GM23338 (cell line): Measurements from ENCODE around the gene ENTPD6. TPM values are rescaled to one million over a fixed set of nuclear protein-coding genes. Genes with fewer than 3 reads are reported as not detected.

Experiments used
- ATAC-seq: fragments of 200-7000 bp; cut with Tn5 transposase; 3 replicates; pipeline ENCODE4 v1.9.1; 2020
- DNase-seq: peaks from one replicate; pipeline ENCODE4 v3.0.0-alpha.2; 2015; ENCODE audit warnings: low spot score
- H2AFZ ChIP-seq: fragments of 200-600 bp; sonication (generic); 2 replicates; pipeline ENCODE4 v1.8.0; 2016; ENCODE audit warnings: antibody characterized with exemption, mild to moderate bottlenecking, moderate library complexity
- H3F3A ChIP-seq: fragments of 200-600 bp; sonication (generic); replicated peaks from 2 replicates; pipeline ENCODE4 v1.8.0; 2017; ENCODE audit warnings: antibody characterized with exemption, mixed run types, low read depth
- H3K27ac ChIP-seq: fragments of 200-600 bp; sonication (generic); 2 replicates; pipeline ENCODE4 v1.6.1; 2016; ENCODE audit warnings: low read depth
- H3K27me3 ChIP-seq: fragments of 200-600 bp; sonication (generic); 2 replicates; pipeline ENCODE4 v1.8.0; 2016; ENCODE audit warnings: mild to moderate bottlenecking, mixed run types, moderate library complexity; ENCODE audit not compliant: insufficient read depth
- H3K36me3 ChIP-seq: fragments of 200-600 bp; sonication (generic); 2 replicates; pipeline ENCODE4 v1.8.0; 2016; ENCODE audit warnings: mild to moderate bottlenecking; ENCODE audit not compliant: insufficient read depth
- H3K4me1 ChIP-seq: fragments of 200-600 bp; sonication (generic); 2 replicates; pipeline ENCODE4 v1.8.0; 2016; ENCODE audit warnings: mild to moderate bottlenecking, moderate library complexity; ENCODE audit not compliant: insufficient read depth
- H3K4me2 ChIP-seq: fragments of 200-600 bp; sonication (generic); 2 replicates; pipeline ENCODE4 v1.7.1; 2017; ENCODE audit warnings: mixed run types
- H3K4me3 ChIP-seq: fragments of 200-600 bp; sonication (generic); 2 replicates; pipeline ENCODE4 v1.6.1; 2016; ENCODE audit warnings: mixed run types
- H3K79me2 ChIP-seq: fragments of 200-600 bp; sonication (generic); replicated peaks from 2 replicates; pipeline ENCODE4 v1.8.0; 2017; ENCODE audit warnings: mild to moderate bottlenecking; ENCODE audit not compliant: insufficient read depth
- H3K9me2 ChIP-seq: fragments of 200-600 bp; sonication (generic); 2 replicates; pipeline ENCODE4 v1.8.0; 2017; ENCODE audit not compliant: insufficient read depth
- H4K20me1 ChIP-seq: fragments of 200-600 bp; sonication (generic); replicated peaks from 2 replicates; pipeline ENCODE4 v1.8.0; 2017; ENCODE audit warnings: mild to moderate bottlenecking; ENCODE audit not compliant: insufficient read depth
- H3K27ac Mint-ChIP-seq: 2 replicates; pipeline ENCODE4 v1.8.0; 2020; ENCODE audit warnings: inconsistent platforms, mild to moderate bottlenecking, moderate library complexity, mixed read lengths
- H3K27me3 Mint-ChIP-seq: 3 replicates; pipeline ENCODE4 v1.8.0; 2022; ENCODE audit warnings: low read depth, mild to moderate bottlenecking, moderate library complexity, mixed read lengths, inconsistent platforms; ENCODE audit not compliant: insufficient read depth, poor library complexity
- H3K36me3 Mint-ChIP-seq: 3 replicates; pipeline ENCODE4 v1.8.0; 2021; ENCODE audit warnings: low read depth, mild to moderate bottlenecking, inconsistent platforms, moderate library complexity, mixed read lengths
- H3K4me1 Mint-ChIP-seq: 3 replicates; pipeline ENCODE4 v1.8.0; 2020; ENCODE audit warnings: mild to moderate bottlenecking, inconsistent platforms, mixed read lengths
- H3K4me3 Mint-ChIP-seq: 3 replicates; pipeline ENCODE4 v1.8.0; 2021; ENCODE audit warnings: moderate library complexity, mild to moderate bottlenecking, inconsistent platforms, mixed read lengths
- H3K9me3 Mint-ChIP-seq: 3 replicates; pipeline ENCODE4 v1.8.0; 2020; ENCODE audit warnings: moderate library complexity, mild to moderate bottlenecking, inconsistent platforms, mixed read lengths
- CREB1 ChIP-seq: fragments of 250-450 bp; sonication (Bioruptor Pico); IDR thresholded peaks from 2 replicates; pipeline ENCODE4 v1.5.0; 2020; ENCODE audit warnings: low read depth, mild to moderate bottlenecking, moderate library complexity
- EZH2 ChIP-seq: fragments of 200-600 bp; sonication (generic); IDR thresholded peaks from one replicate; pipeline ENCODE4 v1.8.0; 2017; ENCODE audit warnings: antibody characterized with exemption, mild to moderate bottlenecking, low read depth; ENCODE audit not compliant: unreplicated experiment
- EZH2phosphoT487 ChIP-seq: fragments of 200-600 bp; sonication (generic); IDR thresholded peaks from one replicate; pipeline ENCODE4 v1.8.1; 2018; ENCODE audit warnings: antibody characterized with exemption; ENCODE audit not compliant: unreplicated experiment
- JUNB ChIP-seq: IDR thresholded peaks from one replicate; pipeline ENCODE4 v1.6.1; 2016; ENCODE audit warnings: antibody characterized with exemption; ENCODE audit not compliant: unreplicated experiment
- NANOG ChIP-seq: IDR thresholded peaks from 2 replicates; pipeline ENCODE4 v1.6.1; 2016; ENCODE audit warnings: antibody characterized with exemption, borderline replicate concordance
- POLR2AphosphoS5 ChIP-seq: IDR thresholded peaks from 2 replicates; pipeline ENCODE4 v1.6.1; 2016; ENCODE audit warnings: antibody characterized with exemption, low read depth
- STAT1 ChIP-seq: IDR thresholded peaks from one replicate; pipeline ENCODE4 v1.6.1; 2016; ENCODE audit warnings: antibody characterized with exemption; ENCODE audit not compliant: unreplicated experiment
- ZNF114 ChIP-seq: fragments of 250-450 bp; sonication (Bioruptor Pico); IDR thresholded peaks from 2 replicates; pipeline ENCODE4 v1.5.0; 2020; ENCODE audit warnings: mild to moderate bottlenecking, moderate library complexity
- ZNF331 ChIP-seq: fragments of 250-450 bp; sonication (Bioruptor Pico); IDR thresholded peaks from 2 replicates; pipeline ENCODE4 v1.5.0; 2020; ENCODE audit warnings: low read depth, mild to moderate bottlenecking, moderate library complexity
- polyA plus RNA-seq: library from polyadenylated mRNA; unstranded; fragments of >200 nt; fragmentation: Nextera tagmentation; extraction: Ambion mirVana; gene quantifications from 2 replicates; pipeline ENCODE4 v1.2.1, GENCODE V29; 2016
- total RNA-seq: library from RNA; depleted of rRNA; stranded (reverse); fragments of >200 nt; shearing (Covaris generic); gene quantifications from 2 replicates; pipeline ENCODE4 v1.2.3, GENCODE V29; 2014
- TF ChIP-seq, protein P1 (sequence below): IDR thresholded peaks from one replicate; pipeline ENCODE4 v1.6.1; 2018; ENCODE audit warnings: antibody characterized with exemption; ENCODE audit not compliant: unreplicated experiment
- TF ChIP-seq, protein P2 (sequence below): IDR thresholded peaks from 2 replicates; pipeline ENCODE4 v1.6.1; 2016; ENCODE audit warnings: antibody characterized with exemption
- TF ChIP-seq, protein P3 (sequence below): fragments of 250-450 bp; sonication (Bioruptor Pico); IDR thresholded peaks from 2 replicates; pipeline ENCODE4 v1.5.0; 2020; ENCODE audit warnings: mild to moderate bottlenecking, moderate library complexity

The ENTPD6 gene
- total and polyA plus RNA-seq, 2 experiments from 2014 or later = 19.3 to 45.9 TPM

DNA sequence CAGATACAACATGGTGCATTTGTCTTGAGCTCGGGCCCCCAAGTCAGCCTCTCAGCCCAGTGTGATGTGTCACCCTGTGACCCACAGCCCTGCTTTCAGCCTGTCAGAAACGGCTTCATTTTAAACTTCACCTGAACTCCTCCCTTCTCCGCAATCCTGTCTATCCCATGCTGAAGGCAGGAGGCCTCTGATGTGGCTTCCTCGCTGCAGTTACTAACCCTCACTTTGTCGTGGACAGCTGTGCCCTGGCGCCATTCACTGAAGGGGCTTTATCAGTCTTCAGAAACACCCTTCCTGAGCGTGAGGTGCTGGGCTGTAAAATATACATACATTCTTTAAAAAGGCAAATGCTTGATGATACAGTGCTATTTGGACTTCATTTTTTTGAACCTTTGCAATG lies 7.9 kb upstream of the ENTPD6 start (continued):
- TF ChIP-seq, protein P1, sequence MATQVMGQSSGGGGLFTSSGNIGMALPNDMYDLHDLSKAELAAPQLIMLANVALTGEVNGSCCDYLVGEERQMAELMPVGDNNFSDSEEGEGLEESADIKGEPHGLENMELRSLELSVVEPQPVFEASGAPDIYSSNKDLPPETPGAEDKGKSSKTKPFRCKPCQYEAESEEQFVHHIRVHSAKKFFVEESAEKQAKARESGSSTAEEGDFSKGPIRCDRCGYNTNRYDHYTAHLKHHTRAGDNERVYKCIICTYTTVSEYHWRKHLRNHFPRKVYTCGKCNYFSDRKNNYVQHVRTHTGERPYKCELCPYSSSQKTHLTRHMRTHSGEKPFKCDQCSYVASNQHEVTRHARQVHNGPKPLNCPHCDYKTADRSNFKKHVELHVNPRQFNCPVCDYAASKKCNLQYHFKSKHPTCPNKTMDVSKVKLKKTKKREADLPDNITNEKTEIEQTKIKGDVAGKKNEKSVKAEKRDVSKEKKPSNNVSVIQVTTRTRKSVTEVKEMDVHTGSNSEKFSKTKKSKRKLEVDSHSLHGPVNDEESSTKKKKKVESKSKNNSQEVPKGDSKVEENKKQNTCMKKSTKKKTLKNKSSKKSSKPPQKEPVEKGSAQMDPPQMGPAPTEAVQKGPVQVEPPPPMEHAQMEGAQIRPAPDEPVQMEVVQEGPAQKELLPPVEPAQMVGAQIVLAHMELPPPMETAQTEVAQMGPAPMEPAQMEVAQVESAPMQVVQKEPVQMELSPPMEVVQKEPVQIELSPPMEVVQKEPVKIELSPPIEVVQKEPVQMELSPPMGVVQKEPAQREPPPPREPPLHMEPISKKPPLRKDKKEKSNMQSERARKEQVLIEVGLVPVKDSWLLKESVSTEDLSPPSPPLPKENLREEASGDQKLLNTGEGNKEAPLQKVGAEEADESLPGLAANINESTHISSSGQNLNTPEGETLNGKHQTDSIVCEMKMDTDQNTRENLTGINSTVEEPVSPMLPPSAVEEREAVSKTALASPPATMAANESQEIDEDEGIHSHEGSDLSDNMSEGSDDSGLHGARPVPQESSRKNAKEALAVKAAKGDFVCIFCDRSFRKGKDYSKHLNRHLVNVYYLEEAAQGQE = no peak
- TF ChIP-seq, protein P2, sequence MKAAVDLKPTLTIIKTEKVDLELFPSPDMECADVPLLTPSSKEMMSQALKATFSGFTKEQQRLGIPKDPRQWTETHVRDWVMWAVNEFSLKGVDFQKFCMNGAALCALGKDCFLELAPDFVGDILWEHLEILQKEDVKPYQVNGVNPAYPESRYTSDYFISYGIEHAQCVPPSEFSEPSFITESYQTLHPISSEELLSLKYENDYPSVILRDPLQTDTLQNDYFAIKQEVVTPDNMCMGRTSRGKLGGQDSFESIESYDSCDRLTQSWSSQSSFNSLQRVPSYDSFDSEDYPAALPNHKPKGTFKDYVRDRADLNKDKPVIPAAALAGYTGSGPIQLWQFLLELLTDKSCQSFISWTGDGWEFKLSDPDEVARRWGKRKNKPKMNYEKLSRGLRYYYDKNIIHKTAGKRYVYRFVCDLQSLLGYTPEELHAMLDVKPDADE = no peak
- TF ChIP-seq JUNB (no peak), NANOG (no peak)

DNA sequence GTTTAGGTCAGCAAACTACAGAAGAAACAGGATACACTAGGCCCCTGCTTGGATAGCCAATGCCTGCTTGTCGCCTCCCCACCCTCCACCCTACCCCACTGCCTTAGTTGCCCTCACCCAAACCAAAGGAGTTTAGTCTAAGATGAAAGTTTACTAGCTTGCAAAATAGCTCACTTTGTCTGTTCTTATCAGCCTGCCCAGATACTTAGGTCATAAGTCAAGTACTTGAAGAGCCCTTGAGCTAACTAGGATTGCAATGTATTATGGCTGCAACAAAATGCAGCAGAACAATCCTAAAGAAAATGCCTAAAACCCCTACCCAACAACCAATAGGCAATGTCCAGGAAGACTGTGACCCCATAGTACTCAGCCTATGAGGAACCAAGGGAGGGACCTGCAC lies 7.3 kb upstream of the ENTPD6 start:
- H3K4me3 ChIP-seq = no peak overlapping the region
- H3K27ac Mint-ChIP-seq = no peak overlapping the region
- H3K4me3 Mint-ChIP-seq = no peak overlapping the region
- DNase-seq (no peak), ATAC-seq (no peak)
- H3F3A ChIP-seq = no peaks in the 10 kb centered on the region
- H3K27me3 ChIP-seq = no peaks in the 10 kb centered on the region
- no peak overlapping the region for H2AFZ ChIP-seq
- peaks cover 43% of the 10 kb centered on the region for H3K9me3 Mint-ChIP-seq
- H3K4me1 ChIP-seq = no peaks in the 10 kb centered on the region
- H3K27ac ChIP-seq = no peak overlapping the region
- H4K20me1 ChIP-seq = no peaks in the 10 kb centered on the region
- no peaks in the 10 kb centered on the region for H3K79me2 ChIP-seq
- H3K4me2 ChIP-seq = no peak overlapping the region
- H3K4me1 Mint-ChIP-seq = no peaks in the 10 kb centered on the region
- no peaks in the 10 kb centered on the region for H3K36me3 ChIP-seq
- H3K36me3 Mint-ChIP-seq = peaks cover 7% of the 10 kb centered on the region
- peaks cover 8% of the 10 kb centered on the region for H3K27me3 Mint-ChIP-seq
- no peaks in the 10 kb centered on the region for H3K9me2 ChIP-seq
- TF ChIP-seq, protein P2 = no peak
- TF ChIP-seq CREB1 (CRISPR knock-in tag) = no peak
- TF ChIP-seq POLR2AphosphoS5 = no peak
- TF ChIP-seq EZH2 = no peak
- TF ChIP-seq ZNF114 (CRISPR knock-in tag) = no peak
- TF ChIP-seq ZNF331 (CRISPR knock-in tag) = no peak
- no peak for TF ChIP-seq STAT1
- TF ChIP-seq, protein P3, sequence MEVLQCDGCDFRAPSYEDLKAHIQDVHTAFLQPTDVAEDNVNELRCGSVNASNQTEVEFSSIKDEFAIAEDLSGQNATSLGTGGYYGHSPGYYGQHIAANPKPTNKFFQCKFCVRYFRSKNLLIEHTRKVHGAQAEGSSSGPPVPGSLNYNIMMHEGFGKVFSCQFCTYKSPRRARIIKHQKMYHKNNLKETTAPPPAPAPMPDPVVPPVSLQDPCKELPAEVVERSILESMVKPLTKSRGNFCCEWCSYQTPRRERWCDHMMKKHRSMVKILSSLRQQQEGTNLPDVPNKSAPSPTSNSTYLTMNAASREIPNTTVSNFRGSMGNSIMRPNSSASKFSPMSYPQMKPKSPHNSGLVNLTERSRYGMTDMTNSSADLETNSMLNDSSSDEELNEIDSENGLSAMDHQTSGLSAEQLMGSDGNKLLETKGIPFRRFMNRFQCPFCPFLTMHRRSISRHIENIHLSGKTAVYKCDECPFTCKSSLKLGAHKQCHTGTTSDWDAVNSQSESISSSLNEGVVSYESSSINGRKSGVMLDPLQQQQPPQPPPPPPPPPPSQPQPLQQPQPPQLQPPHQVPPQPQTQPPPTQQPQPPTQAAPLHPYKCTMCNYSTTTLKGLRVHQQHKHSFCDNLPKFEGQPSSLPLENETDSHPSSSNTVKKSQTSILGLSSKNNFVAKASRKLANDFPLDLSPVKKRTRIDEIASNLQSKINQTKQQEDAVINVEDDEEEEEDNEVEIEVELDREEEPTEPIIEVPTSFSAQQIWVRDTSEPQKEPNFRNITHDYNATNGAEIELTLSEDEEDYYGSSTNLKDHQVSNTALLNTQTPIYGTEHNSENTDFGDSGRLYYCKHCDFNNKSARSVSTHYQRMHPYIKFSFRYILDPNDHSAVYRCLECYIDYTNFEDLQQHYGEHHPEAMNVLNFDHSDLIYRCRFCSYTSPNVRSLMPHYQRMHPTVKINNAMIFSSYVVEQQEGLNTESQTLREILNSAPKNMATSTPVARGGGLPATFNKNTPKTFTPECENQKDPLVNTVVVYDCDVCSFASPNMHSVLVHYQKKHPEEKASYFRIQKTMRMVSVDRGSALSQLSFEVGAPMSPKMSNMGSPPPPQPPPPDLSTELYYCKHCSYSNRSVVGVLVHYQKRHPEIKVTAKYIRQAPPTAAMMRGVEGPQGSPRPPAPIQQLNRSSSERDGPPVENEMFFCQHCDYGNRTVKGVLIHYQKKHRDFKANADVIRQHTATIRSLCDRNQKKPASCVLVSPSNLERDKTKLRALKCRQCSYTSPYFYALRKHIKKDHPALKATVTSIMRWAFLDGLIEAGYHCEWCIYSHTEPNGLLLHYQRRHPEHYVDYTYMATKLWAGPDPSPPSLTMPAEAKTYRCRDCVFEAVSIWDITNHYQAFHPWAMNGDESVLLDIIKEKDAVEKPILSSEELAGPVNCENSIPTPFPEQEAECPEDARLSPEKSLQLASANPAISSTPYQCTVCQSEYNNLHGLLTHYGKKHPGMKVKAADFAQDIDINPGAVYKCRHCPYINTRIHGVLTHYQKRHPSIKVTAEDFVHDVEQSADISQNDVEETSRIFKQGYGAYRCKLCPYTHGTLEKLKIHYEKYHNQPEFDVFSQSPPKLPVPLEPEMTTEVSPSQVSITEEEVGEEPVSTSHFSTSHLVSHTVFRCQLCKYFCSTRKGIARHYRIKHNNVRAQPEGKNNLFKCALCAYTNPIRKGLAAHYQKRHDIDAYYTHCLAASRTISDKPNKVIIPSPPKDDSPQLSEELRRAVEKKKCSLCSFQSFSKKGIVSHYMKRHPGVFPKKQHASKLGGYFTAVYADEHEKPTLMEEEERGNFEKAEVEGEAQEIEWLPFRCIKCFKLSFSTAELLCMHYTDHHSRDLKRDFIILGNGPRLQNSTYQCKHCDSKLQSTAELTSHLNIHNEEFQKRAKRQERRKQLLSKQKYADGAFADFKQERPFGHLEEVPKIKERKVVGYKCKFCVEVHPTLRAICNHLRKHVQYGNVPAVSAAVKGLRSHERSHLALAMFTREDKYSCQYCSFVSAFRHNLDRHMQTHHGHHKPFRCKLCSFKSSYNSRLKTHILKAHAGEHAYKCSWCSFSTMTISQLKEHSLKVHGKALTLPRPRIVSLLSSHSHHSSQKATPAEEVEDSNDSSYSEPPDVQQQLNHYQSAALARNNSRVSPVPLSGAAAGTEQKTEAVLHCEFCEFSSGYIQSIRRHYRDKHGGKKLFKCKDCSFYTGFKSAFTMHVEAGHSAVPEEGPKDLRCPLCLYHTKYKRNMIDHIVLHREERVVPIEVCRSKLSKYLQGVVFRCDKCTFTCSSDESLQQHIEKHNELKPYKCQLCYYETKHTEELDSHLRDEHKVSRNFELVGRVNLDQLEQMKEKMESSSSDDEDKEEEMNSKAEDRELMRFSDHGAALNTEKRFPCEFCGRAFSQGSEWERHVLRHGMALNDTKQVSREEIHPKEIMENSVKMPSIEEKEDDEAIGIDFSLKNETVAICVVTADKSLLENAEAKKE (CRISPR knock-in tag) = no peak
- no peak for TF ChIP-seq EZH2phosphoT487
